T follicular helper cell (primary cell): Measurements from ENCODE around the gene INHBE.

Experiments used
- DNase-seq: peaks from one replicate; pipeline ENCODE4 v3.0.0-alpha.2; 2020; ENCODE audit warnings: low read depth

INHBE gene

DNA sequence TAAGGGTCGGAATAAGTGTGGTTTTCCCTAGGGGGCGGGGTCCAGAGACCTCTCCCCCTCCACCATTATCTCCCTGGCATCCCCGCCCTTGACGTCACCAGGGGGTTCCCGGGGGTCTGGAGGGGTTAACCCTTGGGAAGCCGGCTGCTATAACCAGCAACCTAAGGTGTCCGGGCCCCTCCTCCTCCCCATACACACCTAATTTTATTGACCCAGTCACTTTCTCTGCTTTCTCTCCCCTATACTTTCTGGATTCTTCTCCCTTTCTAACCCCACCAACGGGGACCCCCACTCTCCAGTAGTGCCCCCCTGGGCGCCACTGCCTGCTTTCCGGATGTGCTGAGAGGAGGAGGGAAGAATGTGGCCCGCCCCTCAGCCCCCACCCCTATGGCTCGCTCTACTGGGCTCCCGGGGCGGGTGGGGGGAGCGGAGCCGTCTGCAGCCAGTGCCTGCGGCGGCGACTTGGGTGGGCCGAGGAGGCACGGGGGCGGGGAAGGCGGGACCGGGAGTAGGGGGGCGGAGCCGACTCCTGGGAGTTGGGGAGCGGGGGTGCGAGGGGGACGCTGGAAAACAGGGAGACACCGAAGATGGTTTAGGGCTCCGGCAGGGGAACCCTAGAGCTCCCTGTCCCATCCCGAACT, 6.3 kb downstream of the INHBE start:
- DNase-seq: no peak

DNA sequence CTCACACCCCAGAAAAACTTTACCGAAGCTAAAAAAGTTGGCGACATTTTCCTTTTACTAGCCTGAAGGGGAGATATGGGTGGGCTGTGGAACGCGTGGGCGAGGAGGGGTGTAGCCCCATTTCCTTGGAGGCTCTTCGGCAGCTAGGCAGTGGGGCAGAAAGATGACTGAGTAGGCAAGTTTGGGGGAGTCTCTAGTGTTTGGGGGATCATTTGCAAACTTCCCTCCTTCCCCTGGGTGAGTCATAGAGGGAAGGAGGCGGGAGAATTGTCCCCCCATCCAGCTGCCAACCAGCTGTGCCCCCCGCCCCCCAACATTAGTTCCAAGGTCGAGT, 6.8 kb downstream of the INHBE start:
- no peak for DNase-seq

DNA sequence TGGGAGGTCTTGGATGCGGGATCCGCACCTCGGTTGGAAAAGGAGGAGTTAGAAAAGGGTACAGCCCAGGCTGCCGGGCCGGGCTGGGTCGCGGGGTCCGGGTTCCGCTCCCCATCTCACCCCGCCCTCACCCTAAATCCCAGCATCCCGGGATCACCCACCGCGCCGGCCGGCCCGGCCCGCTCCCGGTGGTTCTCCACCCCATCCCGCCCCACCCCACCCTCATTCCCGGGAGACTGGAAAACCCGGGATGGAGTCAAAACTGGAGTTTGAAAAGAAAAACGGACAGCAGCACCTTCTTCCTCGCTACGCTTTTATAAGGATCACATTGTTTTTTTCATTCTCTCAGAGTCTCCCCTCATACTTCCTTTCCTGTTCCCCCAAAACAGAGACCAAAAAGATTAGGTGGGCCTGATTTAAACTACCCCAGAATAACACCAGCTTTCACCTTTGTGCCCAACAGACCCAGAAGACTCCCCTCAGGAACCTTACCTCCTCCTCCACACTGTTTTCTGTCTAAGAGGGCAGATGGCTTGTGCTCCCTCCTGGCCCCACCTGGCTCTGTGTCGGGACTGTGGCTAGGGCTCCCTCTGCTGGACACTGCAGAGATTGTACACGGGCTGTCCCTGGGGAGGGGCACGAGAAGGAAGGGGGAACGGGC, 7.3 kb downstream of the INHBE start:
- peak; percentile 84 for DNase-seq

DNA sequence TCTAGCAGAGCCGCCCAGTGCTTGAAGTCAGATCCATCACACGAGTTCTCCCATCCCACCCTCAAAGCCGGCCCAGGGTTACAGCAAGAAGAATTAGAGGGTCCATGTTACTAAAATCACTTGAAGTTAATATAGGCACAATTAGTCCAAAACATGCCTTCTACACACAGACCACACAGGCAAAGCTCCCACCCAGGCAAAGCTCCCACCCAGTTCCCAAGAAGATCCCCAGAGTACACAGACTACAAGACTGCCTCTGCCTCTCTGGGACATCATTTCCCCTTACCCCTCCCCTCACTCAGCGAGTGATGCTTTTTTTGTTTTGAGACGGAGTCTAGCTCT, 7.8 kb downstream of the INHBE start:
- DNase-seq: no peak

DNA sequence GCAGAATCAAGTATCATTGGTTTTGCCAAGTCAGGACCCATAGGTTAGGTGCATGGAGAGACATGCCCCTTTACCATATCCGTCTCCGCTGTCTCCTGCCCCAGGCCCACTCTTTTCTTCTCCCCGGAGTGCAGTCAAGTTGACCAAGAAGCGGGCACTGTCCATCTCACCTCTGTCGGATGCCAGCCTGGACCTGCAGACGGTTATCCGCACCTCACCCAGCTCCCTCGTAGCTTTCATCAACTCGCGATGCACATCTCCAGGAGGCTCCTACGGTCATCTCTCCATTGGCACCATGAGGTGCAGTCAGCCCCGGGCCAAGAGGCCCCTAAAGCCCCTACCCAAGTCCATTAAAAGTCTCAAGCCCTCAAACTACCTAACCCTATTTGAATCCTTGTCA, 9.5 kb downstream of the INHBE start:
- no peak for DNase-seq

DNA sequence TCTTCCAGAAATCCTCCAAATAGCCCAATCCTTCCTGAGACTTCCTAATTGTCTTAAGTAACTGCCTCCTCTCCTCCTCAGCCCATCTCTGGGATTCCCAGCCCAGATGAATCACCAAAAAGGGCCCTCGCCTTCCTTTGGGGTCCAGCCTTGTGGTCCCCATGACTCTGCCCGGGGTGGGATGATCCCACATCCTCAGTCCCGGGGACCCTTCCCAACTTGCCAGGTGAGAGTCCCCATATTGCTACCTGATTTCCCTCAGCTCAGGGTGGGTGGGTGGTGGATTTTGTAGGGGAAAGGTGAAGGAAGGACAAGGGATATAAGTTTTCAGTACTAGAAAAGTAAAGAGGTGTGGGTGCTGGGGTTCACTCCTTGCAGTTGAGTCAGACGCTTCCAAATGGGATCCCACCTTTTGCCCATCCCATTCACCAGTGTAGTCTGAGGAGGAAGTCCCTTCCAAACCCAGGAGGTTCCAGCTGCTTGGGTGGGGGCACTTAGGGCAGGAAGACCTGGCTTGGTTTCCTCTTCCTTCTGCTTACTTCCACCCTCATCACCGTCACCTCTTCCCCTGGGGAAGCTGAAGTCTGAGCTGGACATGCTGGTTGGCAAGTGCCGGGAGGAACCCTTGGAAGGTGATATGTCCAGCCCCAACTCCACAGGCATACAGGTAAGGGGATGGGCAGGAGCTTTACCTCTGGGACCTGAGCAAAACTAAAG, 10.1 kb downstream of the INHBE start:
- no peak for DNase-seq

DNA sequence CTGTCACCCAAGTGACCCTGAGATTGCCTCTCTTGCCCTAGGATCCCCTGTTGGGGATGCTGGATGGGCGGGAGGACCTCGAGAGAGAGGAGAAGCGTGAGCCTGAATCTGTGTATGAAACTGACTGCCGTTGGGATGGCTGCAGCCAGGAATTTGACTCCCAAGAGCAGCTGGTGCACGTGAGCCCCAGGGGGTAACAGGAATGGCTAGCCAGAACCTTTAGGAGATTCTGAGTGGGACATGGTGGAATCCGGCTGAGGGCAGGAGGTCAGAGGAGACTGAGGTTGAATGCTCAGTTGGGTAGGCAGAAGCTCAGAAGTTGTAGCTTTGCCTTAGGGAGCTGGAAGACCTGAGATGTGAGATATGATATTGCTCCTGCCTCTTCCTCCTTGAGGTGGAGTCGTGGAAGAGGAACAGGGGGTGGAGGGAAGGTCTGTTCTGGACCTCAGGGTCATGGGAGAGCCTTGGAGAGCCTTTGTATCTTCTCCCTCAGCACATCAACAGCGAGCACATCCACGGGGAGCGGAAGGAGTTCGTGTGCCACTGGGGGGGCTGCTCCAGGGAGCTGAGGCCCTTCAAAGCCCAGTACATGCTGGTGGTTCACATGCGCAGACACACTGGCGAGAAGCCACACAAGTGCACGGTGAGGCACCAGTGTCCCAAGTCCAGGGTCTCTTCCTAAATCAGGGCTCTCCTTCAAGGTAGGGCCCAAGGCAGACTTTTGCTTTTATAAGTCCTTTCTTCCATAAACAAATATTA, 10.8 kb downstream of the INHBE start:
- no peak for DNase-seq

DNA sequence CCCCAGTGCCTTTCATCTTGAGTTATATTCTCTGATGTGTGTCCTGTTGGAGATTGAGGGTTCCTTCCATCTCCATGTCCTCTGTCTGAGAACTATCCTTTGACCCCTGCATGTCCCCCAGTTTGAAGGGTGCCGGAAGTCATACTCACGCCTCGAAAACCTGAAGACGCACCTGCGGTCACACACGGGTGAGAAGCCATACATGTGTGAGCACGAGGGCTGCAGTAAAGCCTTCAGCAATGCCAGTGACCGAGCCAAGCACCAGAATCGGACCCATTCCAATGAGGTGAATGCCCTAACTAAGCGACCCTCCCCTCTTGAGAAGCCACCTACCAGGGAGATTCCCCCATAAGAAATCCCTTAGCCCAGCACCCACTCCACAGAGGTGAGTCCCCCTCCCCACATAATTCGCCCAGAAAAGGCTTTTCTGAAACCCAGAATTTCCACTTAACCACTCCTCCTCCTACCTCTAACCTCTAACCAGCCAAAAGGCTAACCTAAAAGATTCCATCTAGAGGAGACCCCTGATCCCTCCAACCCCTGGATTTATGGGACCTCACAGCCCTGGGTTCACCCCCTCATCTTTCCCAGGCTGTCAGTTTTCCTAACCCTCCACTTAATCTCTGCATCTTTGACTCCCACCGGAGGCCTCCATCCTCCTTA, 12.2 kb downstream of the INHBE start:
- DNase-seq: no peak

DNA sequence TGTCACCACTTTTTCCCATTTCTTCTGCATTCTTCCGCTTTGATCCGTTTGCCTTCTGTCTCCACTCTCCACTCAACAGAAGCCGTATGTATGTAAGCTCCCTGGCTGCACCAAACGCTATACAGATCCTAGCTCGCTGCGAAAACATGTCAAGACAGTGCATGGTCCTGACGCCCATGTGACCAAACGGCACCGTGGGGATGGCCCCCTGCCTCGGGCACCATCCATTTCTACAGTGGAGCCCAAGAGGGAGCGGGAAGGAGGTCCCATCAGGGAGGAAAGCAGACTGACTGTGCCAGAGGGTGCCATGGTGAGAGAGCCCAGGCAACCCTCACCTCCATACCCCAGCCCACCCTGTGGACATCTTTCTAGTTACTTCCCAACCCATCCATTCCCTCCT, 12.8 kb downstream of the INHBE start:
- no peak for DNase-seq

DNA sequence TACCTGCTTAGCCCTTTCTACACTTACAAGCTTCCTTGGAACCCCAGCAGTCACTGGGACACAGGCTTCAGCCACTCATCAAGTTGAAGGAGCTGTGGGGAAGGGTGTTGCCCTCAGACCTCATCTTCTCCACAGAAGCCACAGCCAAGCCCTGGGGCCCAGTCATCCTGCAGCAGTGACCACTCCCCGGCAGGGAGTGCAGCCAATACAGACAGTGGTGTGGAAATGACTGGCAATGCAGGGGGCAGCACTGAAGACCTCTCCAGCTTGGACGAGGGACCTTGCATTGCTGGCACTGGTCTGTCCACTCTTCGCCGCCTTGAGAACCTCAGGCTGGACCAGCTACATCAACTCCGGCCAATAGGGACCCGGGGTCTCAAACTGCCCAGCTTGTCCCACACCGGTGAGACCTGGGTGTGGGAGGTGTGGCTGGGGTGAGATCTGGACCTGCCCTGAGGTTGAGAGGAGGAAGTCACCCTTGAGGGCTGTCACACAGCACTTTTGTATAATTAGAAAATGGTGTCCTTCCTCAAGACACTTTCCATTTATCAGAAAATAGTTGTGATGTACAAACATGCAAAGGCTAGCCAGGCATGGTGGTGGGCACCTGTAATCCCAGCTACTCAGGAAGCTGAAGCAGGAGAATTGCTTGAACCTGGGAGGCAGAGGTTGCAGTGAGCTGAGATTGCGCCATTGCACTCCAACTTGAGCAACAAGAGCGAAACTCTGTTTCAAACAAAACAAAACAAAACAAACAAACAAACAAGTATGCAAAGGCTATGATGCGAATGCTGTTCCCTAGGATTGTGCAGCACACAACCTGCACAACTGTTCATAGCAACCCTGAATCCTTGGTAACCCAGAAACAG, 14.4 kb downstream of the INHBE start:
- no peak for DNase-seq

DNA sequence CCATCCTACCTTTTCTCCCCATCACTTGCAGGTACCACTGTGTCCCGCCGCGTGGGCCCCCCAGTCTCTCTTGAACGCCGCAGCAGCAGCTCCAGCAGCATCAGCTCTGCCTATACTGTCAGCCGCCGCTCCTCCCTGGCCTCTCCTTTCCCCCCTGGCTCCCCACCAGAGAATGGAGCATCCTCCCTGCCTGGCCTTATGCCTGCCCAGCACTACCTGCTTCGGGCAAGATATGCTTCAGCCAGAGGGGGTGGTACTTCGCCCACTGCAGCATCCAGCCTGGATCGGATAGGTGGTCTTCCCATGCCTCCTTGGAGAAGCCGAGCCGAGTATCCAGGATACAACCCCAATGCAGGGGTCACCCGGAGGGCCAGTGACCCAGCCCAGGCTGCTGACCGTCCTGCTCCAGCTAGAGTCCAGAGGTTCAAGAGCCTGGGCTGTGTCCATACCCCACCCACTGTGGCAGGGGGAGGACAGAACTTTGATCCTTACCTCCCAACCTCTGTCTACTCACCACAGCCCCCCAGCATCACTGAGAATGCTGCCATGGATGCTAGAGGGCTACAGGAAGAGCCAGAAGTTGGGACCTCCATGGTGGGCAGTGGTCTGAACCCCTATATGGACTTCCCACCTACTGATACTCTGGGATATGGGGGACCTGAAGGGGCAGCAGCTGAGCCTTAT, 15.3 kb downstream of the INHBE start:
- no peak for DNase-seq

DNA sequence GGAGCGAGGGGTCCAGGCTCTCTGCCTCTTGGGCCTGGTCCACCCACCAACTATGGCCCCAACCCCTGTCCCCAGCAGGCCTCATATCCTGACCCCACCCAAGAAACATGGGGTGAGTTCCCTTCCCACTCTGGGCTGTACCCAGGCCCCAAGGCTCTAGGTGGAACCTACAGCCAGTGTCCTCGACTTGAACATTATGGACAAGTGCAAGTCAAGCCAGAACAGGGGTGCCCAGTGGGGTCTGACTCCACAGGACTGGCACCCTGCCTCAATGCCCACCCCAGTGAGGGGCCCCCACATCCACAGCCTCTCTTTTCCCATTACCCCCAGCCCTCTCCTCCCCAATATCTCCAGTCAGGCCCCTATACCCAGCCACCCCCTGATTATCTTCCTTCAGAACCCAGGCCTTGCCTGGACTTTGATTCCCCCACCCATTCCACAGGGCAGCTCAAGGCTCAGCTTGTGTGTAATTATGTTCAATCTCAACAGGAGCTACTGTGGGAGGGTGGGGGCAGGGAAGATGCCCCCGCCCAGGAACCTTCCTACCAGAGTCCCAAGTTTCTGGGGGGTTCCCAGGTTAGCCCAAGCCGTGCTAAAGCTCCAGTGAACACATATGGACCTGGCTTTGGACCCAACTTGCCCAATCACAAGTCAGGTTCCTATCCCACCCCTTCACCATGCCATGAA, 16.0 kb downstream of the INHBE start:
- DNase-seq: no peak

DNA sequence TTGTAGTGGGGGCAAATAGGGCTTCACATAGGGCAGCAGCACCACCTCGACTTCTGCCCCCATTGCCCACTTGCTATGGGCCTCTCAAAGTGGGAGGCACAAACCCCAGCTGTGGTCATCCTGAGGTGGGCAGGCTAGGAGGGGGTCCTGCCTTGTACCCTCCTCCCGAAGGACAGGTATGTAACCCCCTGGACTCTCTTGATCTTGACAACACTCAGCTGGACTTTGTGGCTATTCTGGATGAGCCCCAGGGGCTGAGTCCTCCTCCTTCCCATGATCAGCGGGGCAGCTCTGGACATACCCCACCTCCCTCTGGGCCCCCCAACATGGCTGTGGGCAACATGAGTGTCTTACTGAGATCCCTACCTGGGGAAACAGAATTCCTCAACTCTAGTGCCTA, 16.6 kb downstream of the INHBE start:
- DNase-seq: no peak

DNA sequence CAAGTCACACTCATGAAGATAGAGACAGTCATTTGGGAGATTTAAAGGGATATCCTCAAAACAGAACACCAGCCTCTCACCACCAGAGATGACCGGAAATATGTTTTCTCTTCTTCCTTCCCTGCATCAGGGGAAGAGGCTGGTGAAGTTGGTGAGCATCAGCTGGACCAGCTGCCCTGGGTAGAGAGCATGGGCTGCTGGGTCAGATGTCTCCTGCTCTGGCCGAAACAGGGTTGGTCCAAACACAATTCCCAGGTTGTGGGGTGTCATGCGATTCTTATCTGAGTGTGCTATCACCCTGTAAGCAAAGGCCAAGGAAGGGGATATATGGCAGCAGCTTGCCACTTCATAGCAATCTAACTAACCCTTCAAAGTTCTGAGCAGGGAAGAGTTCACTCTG, 17.3 kb downstream of the INHBE start:
- DNase-seq: no peak

DNA sequence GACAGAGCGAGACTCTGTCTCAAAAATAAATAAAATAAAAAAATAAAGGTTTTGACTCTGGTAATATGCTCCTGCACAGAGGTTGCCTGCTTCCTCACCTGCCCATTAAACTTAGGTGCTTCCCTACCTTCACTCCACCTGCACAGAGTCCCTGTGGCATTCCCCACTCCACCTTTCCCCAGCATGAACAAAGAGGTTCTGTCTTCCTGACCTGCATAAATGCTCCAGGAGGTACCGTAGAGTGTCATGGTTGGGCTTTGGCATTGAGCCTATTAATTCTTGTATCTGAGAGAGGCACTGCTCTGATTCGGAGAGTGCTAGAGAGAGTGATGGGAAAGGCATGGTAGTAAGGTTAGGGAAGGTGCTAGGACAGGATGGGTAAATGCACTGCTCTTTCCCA, 18.3 kb downstream of the INHBE start:
- DNase-seq: no peak

DNA sequence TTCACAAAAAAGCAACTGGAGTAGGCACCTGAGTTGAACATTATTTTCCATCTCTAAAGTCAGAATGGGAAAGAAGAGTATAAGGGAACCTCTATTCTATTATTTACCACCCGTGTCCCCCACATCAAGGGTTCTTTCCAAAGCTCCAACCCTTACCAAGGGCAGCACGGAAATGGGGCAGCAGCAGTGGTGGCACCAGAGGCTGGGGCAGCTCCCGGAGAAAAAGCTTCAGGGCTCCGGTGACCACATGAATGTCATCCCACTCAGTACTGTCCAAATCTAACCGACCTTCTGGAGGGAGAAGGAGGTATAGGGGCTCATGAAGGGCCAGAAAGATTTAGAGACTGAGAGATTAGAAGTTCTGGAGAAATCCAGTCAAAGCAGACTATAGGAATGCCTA, 18.8 kb downstream of the INHBE start:
- DNase-seq: no peak

DNA sequence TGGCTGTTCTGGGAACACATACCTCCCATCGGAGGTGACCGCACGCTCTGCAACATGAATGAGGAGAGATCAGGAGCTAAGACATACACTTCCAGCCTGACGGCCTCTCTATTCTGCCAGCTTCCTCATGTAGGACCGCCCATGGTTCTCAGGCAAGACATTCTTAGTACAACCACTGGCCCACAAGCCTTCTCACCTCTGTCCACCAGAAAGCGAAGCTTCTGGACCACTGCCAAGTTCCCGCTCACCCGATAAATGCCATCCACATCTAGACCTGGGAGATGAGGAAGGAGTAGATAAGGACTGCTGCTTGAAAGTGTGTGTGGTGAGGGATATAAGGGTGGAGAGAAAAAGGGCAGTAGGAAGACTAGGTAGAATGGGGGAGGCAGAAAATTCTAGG, 19.3 kb downstream of the INHBE start:
- no peak for DNase-seq

DNA sequence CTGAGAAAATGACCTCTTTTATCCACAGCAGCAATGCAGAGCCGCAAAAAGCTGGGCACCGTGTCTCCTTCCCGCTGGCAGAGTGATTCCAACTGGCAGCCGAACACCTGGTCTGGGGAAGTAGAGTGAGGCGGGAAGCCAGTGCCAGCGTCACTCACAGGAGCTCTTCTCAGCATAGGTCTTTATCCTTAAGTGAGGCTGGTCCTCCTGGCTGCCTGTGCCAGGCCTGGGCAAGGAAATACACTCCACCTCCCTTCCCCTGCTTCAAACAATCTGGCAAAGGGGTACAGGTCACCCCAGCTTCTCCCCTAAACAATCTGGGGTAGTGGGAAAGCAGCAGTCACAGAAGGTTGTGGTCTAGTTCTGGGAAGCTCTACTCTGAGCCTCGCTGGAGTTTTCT, 19.8 kb downstream of the INHBE start:
- DNase-seq: no peak

DNA sequence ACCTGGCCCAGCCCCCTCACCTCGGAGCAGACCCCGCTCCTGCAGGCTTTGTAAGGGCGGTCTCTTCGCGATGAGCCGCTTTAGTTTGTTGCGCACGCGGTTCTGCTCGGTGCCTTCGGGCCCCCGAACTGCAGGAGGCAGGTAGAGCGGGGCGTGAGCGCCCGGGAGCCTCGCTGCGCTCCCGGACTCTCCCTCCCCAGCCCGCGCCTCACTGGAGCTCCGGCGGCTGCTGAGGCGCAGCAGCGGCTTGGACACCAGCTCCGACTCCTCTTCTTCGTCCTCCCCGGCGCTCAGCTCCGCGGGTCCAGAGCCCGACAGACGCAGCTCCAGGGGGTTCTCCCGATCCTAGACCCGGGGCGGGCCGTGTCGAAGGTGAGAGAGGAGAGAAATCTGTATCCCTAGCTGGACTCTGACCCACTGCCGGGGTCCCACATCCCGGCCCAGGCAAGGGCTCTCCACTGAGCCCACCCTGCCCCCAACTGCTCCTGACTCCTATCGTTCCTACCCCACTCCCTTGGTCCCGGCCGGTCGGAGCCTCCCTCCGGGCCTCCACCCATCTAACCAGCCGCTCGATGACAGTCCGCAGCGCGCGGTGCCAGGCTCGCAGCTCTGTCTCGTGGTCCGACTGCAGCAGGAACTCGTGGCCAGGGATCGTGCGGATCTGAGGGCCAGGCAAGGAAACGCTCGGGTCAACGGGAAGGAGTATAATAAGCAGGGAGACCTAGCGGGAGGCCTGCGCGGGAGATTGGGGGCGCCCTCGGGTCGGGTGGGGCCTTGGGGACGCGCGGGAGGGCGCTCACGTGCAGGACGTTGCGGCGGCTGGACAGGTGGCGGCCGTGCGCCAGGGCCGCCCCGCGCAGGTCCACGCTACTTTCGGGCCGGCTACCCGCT, 20.4 kb downstream of the INHBE start:
- no peak for DNase-seq
